Activated CD4-positive, CD25-positive, alpha-beta regulatory T cell treated with anti-CD3 and anti-CD28 coated beads, Interleukin-2, amount 50 U/mL, for 72 hours (primary cell): ENCODE measurements around the gene USP54.
"Not testable (repeated sequence)": the region's sequence is repeated elsewhere in the genome, so short reads cannot be mapped to it uniquely, and the experiment has no call there.

Experiments used
- DNase-seq: peaks from one replicate; pipeline ENCODE4 v3.0.0; 2021

USP54 gene

GRCh38 chr10:73590881-73591799 lies at the start of gene USP54:
Gene USP54 (minus strand): TSS chr10:73591342. CDS start chr10:73575658, 15,684 bp downstream.
- DNase-seq = no peak

GRCh38 chr10:73639286-73639685 lies 48.1 kb upstream of the USP54 start:
- no peak for DNase-seq

GRCh38 chr10:73635781-73636180 lies 44.6 kb upstream of the USP54 start:
- DNase-seq = no peak

GRCh38 chr10:73634421-73634820 lies 43.3 kb upstream of the USP54 start:
- no peak for DNase-seq

- DNase-seq = no peak
These were observed 38.0 kb upstream of the USP54 start for GRCh38 chr10:73629165-73629564.

- DNase-seq = no peak
These were observed 37.3 kb upstream of the USP54 start for GRCh38 chr10:73628405-73628804.

GRCh38 chr10:73627300-73627699 lies 36.2 kb upstream of the USP54 start:
- DNase-seq = no peak

GRCh38 chr10:73625884-73626752 lies 35.0 kb upstream of the USP54 start:
- peak; percentile 88 for DNase-seq

- DNase-seq = no peak
These were observed 34.1 kb upstream of the USP54 start for GRCh38 chr10:73625004-73625883.

GRCh38 chr10:73623056-73623455 lies 31.9 kb upstream of the USP54 start:
- DNase-seq = no peak

- not testable (repeated sequence) for DNase-seq
These were observed 29.8 kb upstream of the USP54 start for GRCh38 chr10:73620974-73621373.

- not testable (repeated sequence) for DNase-seq
These were observed 26.0 kb upstream of the USP54 start for GRCh38 chr10:73617143-73617542.

GRCh38 chr10:73614720-73615119 lies 23.6 kb upstream of the USP54 start:
- DNase-seq = no peak

GRCh38 chr10:73609116-73609515 lies 18.0 kb upstream of the USP54 start:
- no peak for DNase-seq

- DNase-seq = no peak
These were observed 10.4 kb upstream of the USP54 start for GRCh38 chr10:73601486-73601921.

- no peak for DNase-seq
These were observed 6.2 kb upstream of the USP54 start for GRCh38 chr10:73597346-73597745.

GRCh38 chr10:73593812-73594211 lies 2.7 kb upstream of the USP54 start:
- no peak for DNase-seq

- no peak for DNase-seq
These were observed 2.0 kb upstream of the USP54 start for GRCh38 chr10:73593110-73593509.

GRCh38 chr10:73591935-73592699 lies 975 bp upstream of the USP54 start:
- no peak for DNase-seq

- DNase-seq = no peak
These were observed 1.5 kb downstream of the USP54 start for GRCh38 chr10:73589563-73590126.

- no peak for DNase-seq
These were observed 2.5 kb downstream of the USP54 start for GRCh38 chr10:73588656-73589055.
